H1 (cell line): ENCODE measurements around the gene FICD.

Source experiments
- CEBPB ChIP-seq: IDR thresholded peaks from 2 replicates; pipeline ENCODE4 v1.6.1; 2012; ENCODE audit warnings: low read depth, low read length
- CTCF ChIP-seq, 3 experiments: IDR thresholded peaks; 1 replicate in 2 of 3; 2 replicates in 1 of 3; pipeline versions ENCODE4 v1.5.1 to v1.6.1; 2011; ENCODE audit warnings: low read length in 3 of 3, mild to moderate bottlenecking in 3 of 3, inconsistent platforms in 2 of 3, low read depth in 1 of 3, moderate library complexity in 1 of 3; ENCODE audit not compliant: insufficient read depth in 1 of 3; ENCODE audit errors: control extremely low read depth in 1 of 3
- EP300 ChIP-seq, 2 experiments: IDR thresholded peaks; 1 replicate in 1 of 2; 2 replicates in 1 of 2; pipeline ENCODE4 v1.6.1; 2011 to 2012; ENCODE audit warnings: low read depth in 2 of 2, low read length in 2 of 2, mild to moderate bottlenecking in 2 of 2, borderline replicate concordance in 1 of 2, inconsistent platforms in 1 of 2, moderate library complexity in 1 of 2
- EZH2 ChIP-seq: fragments of 200-600 bp; sonication (generic); IDR thresholded peaks from 2 replicates; pipeline ENCODE4 v1.7.1; 2012; ENCODE audit warnings: low read depth, mild to moderate bottlenecking, moderate library complexity, low read length, inconsistent platforms; ENCODE audit not compliant: severe bottlenecking
- JUND ChIP-seq: IDR thresholded peaks from 2 replicates; pipeline ENCODE4 v1.6.1; 2011; ENCODE audit warnings: mild to moderate bottlenecking, improper control_type of control experiment, low read length
- NRF1 ChIP-seq: IDR thresholded peaks from 2 replicates; pipeline ENCODE4 v1.6.1; 2011; ENCODE audit warnings: mild to moderate bottlenecking, low read depth, low read length, improper control_type of control experiment
- POLR2A ChIP-seq, 2 experiments: IDR thresholded peaks; 1 replicate in 1 of 2; 2 replicates in 1 of 2; pipeline ENCODE4 v1.6.1; 2011; ENCODE audit warnings: low read depth in 2 of 2, low read length in 2 of 2, mild to moderate bottlenecking in 2 of 2; ENCODE audit errors: control extremely low read depth in 1 of 2
- RFX5 ChIP-seq: IDR thresholded peaks from 2 replicates; pipeline ENCODE4 v1.6.1; 2011; ENCODE audit warnings: low read depth, low read length, improper control_type of control experiment, borderline replicate concordance
- SUZ12 ChIP-seq: fragments of 200-600 bp; sonication (generic); IDR thresholded peaks from 2 replicates; pipeline ENCODE4 v1.6.1; 2012; ENCODE audit warnings: mild to moderate bottlenecking, inconsistent platforms, low read length, moderate library complexity, mixed read lengths
- TAF1 ChIP-seq: IDR thresholded peaks from 2 replicates; pipeline ENCODE4 v1.6.1; 2011; ENCODE audit warnings: mild to moderate bottlenecking, low read depth, low read length
- USF2 ChIP-seq: IDR thresholded peaks from 2 replicates; pipeline ENCODE4 v1.6.1; 2011; ENCODE audit warnings: low read length, improper control_type of control experiment

- TF ChIP-seq CTCF (IDR thresholded peaks at IDR 0.05; ENCODE audit: control extremely low read depth in 1 of 3, insufficient read depth in 1 of 3, low read depth in 1 of 3, low read length in 3 of 3): no peak
- peak; percentile 71 to 84 for TF ChIP-seq POLR2A (IDR thresholded peaks at IDR 0.05; ENCODE audit: control extremely low read depth in 1 of 2, low read depth in 2 of 2, low read length in 2 of 2)
- TF ChIP-seq NRF1: no peak
- no peak for TF ChIP-seq EZH2
- TF ChIP-seq CEBPB: no peak
- no peak for TF ChIP-seq RFX5
- no peak for TF ChIP-seq EP300 (IDR thresholded peaks at IDR 0.05; ENCODE audit: borderline replicate concordance in 1 of 2, low read depth in 2 of 2, low read length in 2 of 2)
- TF ChIP-seq JUND: peak; percentile 68
- TF ChIP-seq TAF1: peak; percentile 96
- TF ChIP-seq SUZ12: no peak
- no peak for TF ChIP-seq USF2
These were observed 46.0 kb downstream of the FICD start, which contains the start of gene SART3 for GRCh38 chr12:108560752-108561719.
